IMR-90 (cell line): ENCODE measurements around the gene LHPP.

Source experiments
- BHLHE40 ChIP-seq: fragments of 150-350 bp; IDR thresholded peaks from 2 replicates; pipeline ENCODE4 v1.6.1; 2016; ENCODE audit warnings: mild to moderate bottlenecking, low read depth, low read length
- CEBPB ChIP-seq: IDR thresholded peaks from 2 replicates; pipeline ENCODE4 v1.6.1; 2012; ENCODE audit warnings: low read depth, low read length, improper control_type of control experiment
- CHD1 ChIP-seq: IDR thresholded peaks from 2 replicates; pipeline ENCODE4 v1.6.1; 2012; ENCODE audit warnings: low read depth, low read length, improper control_type of control experiment
- FOS ChIP-seq: fragments of 150-350 bp; IDR thresholded peaks from 2 replicates; pipeline ENCODE4 v1.6.1; 2016; ENCODE audit warnings: low read depth, low read length
- MAFK ChIP-seq: IDR thresholded peaks from 2 replicates; pipeline ENCODE4 v1.6.1; 2012; ENCODE audit warnings: low read depth, low read length, improper control_type of control experiment
- MAZ ChIP-seq: IDR thresholded peaks from 2 replicates; pipeline ENCODE4 v1.6.1; 2012; ENCODE audit warnings: low read depth, mild to moderate bottlenecking, low read length, improper control_type of control experiment, moderate library complexity, borderline replicate concordance
- MXI1 ChIP-seq: IDR thresholded peaks from 2 replicates; pipeline ENCODE4 v1.6.1; 2012; ENCODE audit warnings: low read depth, mild to moderate bottlenecking, low read length, moderate library complexity, borderline replicate concordance
- POLR2A ChIP-seq: IDR thresholded peaks from 2 replicates; pipeline ENCODE4 v1.6.1; 2012; ENCODE audit warnings: mild to moderate bottlenecking, low read depth, low read length
- RAD21 ChIP-seq: IDR thresholded peaks from 2 replicates; pipeline ENCODE4 v1.6.1; 2012; ENCODE audit warnings: low read length, improper control_type of control experiment
- RCOR1 ChIP-seq: IDR thresholded peaks from 2 replicates; pipeline ENCODE4 v1.6.1; 2012; ENCODE audit warnings: mild to moderate bottlenecking, low read length, improper control_type of control experiment; ENCODE audit not compliant: insufficient replicate concordance
- RFX5 ChIP-seq: IDR thresholded peaks from 2 replicates; pipeline ENCODE4 v1.8.0; 2012; ENCODE audit warnings: low read depth, mild to moderate bottlenecking, low read length, moderate library complexity
- SMC3 ChIP-seq: fragments of 150-350 bp; IDR thresholded peaks from 2 replicates; pipeline ENCODE4 v1.6.1; 2016; ENCODE audit warnings: low read depth, mild to moderate bottlenecking, antibody characterized with exemption, low read length, moderate library complexity
- TF ChIP-seq, protein P1 (sequence below): conservative IDR thresholded peaks from 2 replicates; pipeline ENCODE4 v1.5.1; 2012; ENCODE audit warnings: mild to moderate bottlenecking, low read depth, low read length, improper control_type of control experiment
- TF ChIP-seq, protein P2 (sequence below): fragments of 150-350 bp; IDR thresholded peaks from 2 replicates; pipeline ENCODE4 v1.6.1; 2017; ENCODE audit warnings: mild to moderate bottlenecking, antibody characterized with exemption, low read length, low read depth

DNA sequence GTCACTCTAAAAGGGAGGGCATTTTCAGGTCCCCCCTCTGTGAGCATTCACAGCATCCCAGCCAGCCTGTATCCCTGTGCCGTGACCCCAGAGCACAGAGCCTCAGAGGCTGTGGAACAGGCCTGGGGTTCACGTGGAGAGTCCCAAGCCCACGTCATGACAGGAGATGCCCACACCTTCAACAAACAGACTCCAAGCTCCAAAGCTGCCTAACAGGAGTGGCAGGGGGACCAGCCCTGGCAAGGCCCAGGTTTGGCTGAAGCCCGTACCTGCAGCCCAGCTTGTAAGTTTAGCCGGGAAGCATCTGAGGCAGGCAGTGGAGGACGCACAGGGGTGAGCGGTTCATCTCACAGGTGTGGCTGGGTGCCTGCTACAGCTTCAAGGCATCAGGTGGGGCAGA is 33.5 kb downstream of the LHPP start:
- no peak for TF ChIP-seq MAZ
- TF ChIP-seq, protein P1, sequence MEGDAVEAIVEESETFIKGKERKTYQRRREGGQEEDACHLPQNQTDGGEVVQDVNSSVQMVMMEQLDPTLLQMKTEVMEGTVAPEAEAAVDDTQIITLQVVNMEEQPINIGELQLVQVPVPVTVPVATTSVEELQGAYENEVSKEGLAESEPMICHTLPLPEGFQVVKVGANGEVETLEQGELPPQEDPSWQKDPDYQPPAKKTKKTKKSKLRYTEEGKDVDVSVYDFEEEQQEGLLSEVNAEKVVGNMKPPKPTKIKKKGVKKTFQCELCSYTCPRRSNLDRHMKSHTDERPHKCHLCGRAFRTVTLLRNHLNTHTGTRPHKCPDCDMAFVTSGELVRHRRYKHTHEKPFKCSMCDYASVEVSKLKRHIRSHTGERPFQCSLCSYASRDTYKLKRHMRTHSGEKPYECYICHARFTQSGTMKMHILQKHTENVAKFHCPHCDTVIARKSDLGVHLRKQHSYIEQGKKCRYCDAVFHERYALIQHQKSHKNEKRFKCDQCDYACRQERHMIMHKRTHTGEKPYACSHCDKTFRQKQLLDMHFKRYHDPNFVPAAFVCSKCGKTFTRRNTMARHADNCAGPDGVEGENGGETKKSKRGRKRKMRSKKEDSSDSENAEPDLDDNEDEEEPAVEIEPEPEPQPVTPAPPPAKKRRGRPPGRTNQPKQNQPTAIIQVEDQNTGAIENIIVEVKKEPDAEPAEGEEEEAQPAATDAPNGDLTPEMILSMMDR: no peak
- TF ChIP-seq POLR2A: no peak
- no peak for TF ChIP-seq SMC3
- TF ChIP-seq RCOR1: no peak
- TF ChIP-seq CEBPB: no peak
- TF ChIP-seq MAFK: no peak
- no peak for TF ChIP-seq CHD1
- TF ChIP-seq MXI1: no peak
- TF ChIP-seq BHLHE40: no peak
- TF ChIP-seq, protein P2, sequence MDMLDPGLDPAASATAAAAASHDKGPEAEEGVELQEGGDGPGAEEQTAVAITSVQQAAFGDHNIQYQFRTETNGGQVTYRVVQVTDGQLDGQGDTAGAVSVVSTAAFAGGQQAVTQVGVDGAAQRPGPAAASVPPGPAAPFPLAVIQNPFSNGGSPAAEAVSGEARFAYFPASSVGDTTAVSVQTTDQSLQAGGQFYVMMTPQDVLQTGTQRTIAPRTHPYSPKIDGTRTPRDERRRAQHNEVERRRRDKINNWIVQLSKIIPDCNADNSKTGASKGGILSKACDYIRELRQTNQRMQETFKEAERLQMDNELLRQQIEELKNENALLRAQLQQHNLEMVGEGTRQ: no peak
- no peak for TF ChIP-seq RAD21
- no peak for TF ChIP-seq FOS
- TF ChIP-seq RFX5: no peak
